ENCODE data around the gene EEF1AKMT2.

- TF ChIP-seq POLR2A (IDR thresholded peaks at IDR 0.05) (no peak), CTCF (IDR thresholded peaks at IDR 0.05) (no peak)
Observed at GRCh38 chr10:124717041-124717757, 74.5 kb downstream of the EEF1AKMT2 start.

All from Peyer's patch (tissue), 4 donors.